Measurements from ENCODE around the gene RET.

RET gene

GRCh38 chr10:43064331-43065075, 12.4 kb upstream of the RET start:
- DNase-seq, result no peak

DNA sequence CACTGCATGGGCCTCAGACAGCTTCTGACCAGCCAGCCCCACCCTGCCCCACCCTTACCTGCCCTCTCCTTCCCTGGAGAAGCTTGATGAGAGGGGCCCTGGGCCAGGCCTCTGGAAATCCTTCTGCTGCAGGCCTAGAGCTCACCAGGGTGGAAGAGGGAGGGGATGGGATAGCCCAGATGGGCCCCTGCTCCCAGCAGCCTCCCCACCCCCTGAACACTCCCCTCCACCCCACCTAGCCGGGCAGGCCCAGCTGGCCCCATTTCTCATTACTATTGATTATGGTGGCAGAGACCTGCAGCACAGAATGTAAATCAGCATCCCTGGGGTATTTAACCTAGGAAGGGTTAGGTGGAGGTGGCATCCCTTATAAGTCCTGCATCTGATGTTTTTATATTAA, 11.6 kb upstream of the RET start:
- no peak for DNase-seq

DNA sequence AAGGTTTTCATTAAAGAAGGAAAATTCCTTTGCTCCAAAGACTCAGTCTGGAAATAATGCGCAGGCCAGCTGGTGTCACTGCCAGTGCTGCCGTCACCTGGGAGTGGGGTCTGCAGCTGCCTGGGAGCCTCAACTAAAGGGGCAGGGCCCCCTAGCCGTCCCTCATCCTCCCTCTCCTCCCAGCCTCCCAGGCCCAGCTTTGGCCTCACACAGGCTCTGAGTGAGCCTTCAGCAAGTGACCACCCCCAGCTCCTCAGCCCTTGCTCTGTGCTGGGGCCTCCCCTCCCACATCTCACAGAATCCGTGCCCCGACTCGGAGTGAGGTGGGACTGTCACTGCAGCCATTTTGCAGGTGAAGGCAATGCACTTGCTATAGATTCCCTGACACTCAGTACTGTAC, 11.1 kb upstream of the RET start:
- no peak for DNase-seq

GRCh38 chr10:43066481-43066880, 10.4 kb upstream of the RET start:
- DNase-seq, result no peak

GRCh38 chr10:43067391-43068135, 9.3 kb upstream of the RET start:
- DNase-seq, result no peak

DNA sequence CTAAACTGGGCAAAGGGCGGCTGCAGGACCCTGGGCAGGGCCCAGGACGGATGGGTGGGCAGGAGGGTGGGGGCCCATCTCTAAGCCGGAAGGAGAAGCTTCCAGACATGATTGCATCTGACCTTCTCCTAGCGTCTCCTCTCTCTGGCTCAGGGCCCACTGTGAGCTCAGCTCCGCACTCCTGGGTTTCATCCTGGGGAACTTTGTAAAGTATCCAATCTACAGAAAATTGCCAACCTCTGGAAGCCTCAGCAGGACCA, 8.8 kb upstream of the RET start:
- no peak for DNase-seq

GRCh38 chr10:43068471-43069210, 8.2 kb upstream of the RET start:
- DNase-seq, result no peak

GRCh38 chr10:43069211-43069515, 7.7 kb upstream of the RET start:
- no peak for DNase-seq

DNA sequence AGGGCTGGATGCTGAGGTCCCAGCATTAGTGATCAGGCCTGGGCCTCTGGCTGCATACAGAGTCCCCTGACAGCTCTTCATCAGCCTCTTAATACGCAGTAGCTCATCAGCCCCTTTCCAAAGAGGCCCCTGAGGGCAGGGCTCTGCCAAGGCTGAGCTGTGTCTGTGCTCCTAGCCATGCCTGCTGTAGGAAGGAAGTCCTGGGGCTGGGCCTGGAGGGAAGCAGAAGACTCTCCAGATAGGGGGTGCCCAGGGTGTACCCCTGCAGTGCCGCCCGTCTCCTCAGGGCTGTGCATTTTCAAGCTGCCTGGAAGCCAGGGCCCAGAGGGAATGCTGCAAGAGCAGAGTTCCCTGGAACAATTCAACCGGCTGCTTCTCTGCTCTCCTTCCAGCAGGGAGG, 7.3 kb upstream of the RET start:
- DNase-seq, result no peak

GRCh38 chr10:43070121-43071085, 6.5 kb upstream of the RET start:
- DNase-seq, result no peak

- DNase-seq, result no peak
These were observed 4.8 kb upstream of the RET start for GRCh38 chr10:43071865-43072650.

DNA sequence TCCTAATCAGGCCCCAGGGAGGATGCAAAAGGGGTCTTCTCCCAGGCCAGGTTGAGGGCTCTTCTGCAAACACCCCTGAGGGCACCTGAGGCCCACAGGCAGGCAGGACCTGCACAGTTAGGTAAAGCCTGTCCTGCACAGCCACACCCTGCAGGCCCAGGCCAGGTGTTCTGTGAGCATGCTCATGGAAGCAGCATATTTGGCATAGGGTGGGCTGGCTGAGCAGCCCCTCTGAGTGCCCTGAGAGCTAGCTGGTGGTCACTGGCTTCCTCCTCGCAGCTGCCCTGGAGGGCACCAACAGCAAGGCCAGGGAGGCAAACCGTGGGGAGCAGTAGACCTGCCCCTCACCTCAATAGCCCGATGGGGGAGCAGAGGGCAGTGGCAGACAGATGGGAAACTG, 3.7 kb upstream of the RET start:
- no peak for DNase-seq

DNA sequence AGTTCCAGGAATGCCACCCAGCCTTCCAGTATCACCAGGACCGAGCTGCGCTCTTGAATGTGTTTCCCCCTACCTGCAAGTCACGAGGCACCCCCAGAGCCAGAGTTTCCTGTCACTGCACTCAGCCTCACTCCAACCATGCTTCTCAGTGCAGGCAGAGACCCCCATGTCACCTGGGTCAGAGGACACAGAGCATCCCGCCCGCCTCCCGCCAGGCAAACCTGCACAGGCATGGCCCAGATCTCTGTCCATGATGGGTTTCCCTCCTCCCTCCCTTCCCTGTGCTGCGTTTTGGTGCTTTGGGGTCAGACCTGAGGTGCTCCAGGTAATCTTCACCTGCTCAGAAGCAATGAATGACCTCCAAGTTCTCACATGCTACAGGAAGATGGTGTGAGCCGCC, 3.1 kb upstream of the RET start:
- DNase-seq, result no peak

- no peak for DNase-seq
These were observed 2.5 kb upstream of the RET start for GRCh38 chr10:43074409-43074808.

DNA sequence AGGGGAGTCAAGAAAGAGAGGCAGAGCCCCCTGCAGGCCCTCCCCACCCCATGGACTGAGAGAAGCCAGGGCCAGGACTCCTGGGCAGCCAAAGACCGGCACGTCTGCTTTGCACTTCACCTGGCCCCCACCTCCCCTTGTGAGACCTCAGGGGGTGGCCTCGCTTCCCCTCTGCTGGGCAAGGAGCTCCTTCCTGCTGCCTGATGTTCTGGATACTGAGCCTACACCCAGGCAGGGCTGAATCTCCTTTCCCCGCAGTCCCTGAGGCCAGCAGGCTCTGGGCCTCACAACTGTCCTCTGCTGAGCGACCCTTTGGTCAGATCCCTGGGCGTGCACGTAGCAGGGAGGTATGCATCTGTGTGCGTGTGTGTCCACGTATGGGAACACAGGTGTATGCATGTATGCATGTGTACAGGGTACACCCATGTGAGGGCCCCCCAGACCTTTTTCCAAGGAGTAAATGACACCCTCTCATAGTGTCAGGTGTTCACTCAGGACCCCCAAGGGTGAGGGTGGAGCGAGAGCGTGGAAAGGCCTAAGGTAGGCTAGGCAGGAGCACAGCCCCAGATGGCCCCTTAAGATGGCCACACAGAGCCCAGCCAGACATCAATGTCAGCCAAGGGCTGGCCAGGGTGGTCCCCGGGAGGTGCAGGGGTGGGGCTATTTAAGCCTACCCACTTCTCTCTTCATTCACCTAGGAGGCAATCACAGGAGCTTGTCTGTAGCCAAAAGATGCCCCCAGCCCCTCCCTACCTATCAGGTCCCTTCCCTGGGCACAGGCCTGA, 1.9 kb upstream of the RET start:
- DNase-seq, result no peak

GRCh38 chr10:43075612-43076003, 1.3 kb upstream of the RET start:
- DNase-seq, result no peak

- no peak for DNase-seq
These were observed 476 bp upstream of the RET start for GRCh38 chr10:43076311-43076875.

DNA sequence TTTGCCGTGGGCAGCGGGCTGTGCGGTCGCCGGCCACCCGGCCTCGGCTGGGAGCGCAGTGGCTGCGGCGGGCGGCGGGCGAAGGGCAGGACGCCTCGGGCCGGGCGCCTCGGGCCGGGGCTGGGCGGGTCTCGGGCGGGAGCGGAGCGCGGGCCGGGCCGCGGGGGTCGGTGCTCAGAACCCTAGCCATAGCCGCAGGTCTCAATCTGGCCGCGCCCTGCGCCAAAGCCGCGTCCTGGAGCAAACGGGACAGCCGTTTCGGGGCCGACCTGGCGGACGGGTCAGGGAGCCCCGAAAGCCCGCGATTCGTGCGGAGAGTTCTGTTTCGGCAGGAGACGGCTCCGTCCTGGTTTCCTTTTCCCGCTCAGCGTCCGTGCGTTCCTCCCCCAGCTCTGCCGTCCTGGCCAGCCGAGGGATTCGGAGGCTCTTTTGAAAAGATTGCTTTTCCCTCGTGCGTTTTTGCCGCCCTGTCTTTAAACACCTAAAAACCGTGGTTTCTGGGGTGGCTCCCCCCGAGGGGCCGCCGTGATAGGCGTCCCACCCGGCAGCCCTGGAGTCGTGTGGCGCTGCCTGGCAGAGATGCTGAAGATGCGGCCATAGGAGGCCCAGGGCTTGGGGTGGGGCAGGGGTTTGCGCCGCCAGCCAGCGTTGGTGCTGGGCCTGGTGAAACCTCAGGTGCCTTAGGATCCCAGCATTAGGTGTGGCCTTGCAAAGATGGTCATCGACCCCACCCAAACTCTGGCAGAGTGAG, 727 bp downstream of the RET start:
- DNase-seq, result no peak

GRCh38 chr10:43078175-43078985, 1.5 kb downstream of the RET start:
- DNase-seq, result no peak

DNA sequence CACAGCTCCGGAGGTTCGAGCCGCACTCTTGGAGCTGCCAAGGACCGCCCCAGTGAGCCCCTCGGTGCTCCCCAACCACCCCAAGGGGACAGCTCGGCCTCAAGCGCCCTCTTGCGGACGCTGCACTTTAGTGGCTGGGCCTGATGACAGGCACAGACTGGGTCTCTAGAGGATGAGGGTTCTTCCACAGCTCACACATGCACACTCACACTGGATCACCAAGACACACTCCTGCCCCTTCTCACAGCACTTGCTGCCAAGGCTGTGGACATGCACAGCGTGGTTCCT, 2.1 kb downstream of the RET start:
- DNase-seq, result peak; percentile 65

All from activated CD8-positive, alpha-beta memory T cell treated with anti-CD3 and anti-CD28 coated beads for 24 hours (primary cell).